Putamen (tissue), 1 donor: ENCODE results near the gene SLC4A9.

Experiments used
- DNase-seq: peaks from one replicate; pipeline ENCODE4 v3.0.0-alpha.2; 2016; ENCODE audit warnings: low spot score

The SLC4A9 gene, protein sequence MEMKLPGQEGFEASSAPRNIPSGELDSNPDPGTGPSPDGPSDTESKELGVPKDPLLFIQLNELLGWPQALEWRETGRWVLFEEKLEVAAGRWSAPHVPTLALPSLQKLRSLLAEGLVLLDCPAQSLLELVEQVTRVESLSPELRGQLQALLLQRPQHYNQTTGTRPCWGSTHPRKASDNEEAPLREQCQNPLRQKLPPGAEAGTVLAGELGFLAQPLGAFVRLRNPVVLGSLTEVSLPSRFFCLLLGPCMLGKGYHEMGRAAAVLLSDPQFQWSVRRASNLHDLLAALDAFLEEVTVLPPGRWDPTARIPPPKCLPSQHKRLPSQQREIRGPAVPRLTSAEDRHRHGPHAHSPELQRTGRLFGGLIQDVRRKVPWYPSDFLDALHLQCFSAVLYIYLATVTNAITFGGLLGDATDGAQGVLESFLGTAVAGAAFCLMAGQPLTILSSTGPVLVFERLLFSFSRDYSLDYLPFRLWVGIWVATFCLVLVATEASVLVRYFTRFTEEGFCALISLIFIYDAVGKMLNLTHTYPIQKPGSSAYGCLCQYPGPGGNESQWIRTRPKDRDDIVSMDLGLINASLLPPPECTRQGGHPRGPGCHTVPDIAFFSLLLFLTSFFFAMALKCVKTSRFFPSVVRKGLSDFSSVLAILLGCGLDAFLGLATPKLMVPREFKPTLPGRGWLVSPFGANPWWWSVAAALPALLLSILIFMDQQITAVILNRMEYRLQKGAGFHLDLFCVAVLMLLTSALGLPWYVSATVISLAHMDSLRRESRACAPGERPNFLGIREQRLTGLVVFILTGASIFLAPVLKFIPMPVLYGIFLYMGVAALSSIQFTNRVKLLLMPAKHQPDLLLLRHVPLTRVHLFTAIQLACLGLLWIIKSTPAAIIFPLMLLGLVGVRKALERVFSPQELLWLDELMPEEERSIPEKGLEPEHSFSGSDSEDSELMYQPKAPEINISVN

DNA sequence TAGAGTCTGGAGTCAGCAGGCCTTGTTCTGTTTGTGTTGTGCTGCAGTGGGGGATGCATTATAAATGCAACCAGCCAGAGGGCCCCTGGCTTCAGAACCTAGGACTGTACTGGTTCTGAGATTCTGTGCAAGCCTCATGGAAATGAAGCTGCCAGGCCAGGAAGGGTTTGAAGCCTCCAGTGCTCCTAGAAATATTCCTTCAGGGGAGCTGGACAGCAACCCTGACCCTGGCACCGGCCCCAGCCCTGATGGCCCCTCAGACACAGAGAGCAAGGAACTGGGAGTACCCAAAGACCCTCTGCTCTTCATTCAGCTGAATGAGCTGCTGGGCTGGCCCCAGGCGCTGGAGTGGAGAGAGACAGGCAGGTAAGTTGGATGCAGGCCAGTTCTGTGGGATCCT is at the start of gene SLC4A9:
SLC4A9 (plus strand) TSS at position 94 of the 400 bp plus-strand sequence; CDS start at position 137, 43 bp downstream.
- no peak for DNase-seq

DNA sequence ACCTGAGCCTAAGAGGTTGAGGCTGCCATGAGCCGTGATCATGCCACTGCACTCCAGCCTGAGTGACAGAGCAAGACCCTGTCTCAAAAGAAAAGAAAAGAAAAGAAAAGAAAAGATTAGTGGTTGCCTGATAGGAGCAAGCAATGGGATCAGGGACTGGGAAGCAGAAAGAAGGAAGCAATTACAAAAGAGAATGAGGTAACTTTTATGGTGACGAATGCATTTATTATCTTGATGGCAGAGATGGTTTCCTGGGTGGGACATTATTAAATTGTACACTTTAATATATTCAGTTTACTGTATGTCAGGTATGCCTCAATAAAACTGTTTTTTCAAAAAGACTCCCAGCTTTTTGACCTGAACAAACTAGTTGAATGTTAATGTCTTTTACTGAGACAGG is 49.6 kb upstream of the SLC4A9 start:
- no peak for DNase-seq

DNA sequence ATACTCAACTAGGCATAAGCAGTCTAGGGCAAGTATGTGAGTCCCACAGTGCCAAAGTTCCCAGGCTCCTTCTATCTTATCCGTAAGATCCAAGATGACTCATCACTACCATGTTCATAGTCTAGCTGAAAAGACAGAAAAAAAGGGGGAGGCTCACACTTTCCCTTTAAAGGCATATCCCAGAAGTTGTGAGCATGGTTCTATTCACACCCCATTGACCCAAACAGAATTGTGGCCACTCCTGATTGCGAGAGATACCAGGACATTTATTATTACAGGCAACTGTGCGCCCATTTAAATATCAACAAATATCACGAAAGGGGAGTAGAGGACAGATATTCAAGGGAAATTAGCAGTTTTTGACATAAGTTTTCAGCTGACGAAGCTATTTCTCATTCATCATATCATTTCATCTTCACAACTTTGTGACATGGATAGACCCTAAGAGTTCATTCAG is 49.0 kb upstream of the SLC4A9 start:
- no peak for DNase-seq

DNA sequence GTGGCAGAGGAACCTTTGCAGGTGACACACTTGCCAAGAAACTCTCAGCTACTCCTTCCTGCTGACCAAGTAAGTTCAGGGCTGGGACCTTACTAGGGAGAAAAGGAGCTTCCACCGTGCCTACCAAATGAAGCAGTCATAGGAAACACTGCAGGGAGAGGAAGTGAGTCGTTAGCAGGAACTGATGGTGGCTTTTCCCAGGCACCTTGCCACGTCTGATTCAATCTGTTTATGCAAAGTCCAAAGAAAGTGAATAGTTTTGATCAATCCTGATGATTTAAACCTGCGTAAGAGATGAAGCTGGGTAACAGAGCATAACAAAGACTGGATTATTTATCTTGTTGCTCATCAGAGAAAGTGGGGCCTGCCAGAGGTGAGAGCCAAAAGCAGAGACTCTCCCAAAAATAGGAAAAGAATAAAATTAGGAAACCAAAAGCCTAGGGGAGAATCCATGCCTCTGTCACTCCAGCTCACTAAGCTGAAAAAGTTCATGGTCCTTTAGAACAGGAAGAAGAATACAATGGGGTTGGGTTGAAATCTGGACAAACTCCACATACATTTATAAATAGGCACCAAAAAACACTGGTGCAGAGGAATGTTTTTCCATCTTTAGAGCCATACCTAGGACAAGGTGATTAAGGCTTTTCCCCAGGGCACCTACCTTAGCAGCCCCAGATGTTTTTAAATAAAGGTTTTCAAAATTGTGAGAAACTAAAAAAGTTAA is 47.8 kb upstream of the SLC4A9 start:
- no peak for DNase-seq

DNA sequence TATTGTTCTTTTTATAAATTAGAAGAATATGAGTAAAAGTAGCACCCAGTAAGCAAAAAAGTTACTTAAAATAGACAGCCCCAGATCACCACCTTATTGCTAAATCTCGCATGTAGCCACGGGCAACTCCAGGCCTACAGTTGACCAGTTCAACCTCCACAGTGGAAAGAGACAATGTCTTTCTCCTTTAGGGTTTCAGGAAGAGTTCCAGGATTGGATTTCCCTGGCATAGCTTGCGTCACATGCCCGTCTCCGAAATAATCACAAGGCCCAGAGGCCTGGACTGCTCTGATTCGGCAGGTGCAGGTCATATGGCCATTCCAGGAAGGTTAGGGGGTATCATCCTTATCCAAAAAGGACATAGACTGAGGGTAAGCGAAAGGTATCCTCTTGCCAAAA is 47.2 kb upstream of the SLC4A9 start:
- DNase-seq = no peak

DNA sequence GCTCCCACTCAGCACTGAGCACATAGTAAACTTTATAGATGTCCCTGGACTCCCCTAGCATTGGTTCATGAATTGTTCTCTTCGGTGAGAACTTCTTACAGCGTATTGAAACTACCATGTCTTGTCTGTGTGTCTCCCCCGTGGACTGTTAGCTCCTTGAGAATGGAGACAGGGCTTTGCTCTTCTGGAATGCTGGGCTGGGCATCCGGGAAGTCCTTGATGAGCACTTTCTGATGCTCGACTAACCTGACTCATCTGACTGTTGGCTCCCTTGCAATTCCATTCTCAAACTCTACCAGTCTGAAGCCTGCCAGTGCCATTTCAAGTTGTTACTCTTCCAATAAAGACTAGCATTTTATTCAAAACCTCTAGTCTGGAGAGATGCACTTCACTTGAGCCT is 42.1 kb upstream of the SLC4A9 start:
- DNase-seq = no peak

DNA sequence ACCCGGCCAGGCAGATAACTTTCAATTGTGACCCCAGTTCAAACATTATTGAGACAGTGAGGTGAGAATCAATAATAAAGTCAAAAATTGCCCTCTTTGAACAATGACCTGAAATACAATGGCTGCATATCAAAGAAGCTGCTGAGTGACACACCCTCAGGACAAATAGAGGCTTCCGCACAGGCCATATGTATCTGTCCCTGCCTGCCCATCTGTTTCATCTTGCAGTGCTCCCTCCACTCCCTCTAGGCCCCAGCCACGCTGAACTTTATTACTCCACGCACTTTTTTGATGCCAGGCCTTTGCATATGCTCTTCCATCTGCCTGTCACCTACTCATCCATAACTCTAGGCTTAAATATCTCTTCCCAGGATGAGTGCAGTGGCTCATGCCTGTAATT is 41.2 kb upstream of the SLC4A9 start:
- no peak for DNase-seq

DNA sequence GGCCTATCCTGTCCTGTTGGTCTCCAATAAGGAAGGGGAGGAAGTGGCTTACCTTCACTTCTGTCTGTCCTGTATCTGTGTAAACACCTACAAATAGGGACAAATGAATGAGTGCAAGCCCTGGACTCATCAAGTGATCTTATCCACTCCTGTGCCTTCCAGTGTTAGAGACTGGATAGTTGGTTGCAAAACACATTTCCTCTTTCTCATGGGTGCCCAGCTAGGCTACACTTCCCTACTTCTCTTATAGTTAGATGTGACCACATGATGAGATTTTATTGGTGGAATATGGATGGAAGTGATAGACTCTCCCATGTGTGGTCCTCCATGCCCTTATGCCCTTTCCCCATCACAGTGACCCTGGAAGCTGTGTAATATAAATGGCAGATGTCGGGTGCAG is 40.2 kb upstream of the SLC4A9 start:
- DNase-seq = no peak

DNA sequence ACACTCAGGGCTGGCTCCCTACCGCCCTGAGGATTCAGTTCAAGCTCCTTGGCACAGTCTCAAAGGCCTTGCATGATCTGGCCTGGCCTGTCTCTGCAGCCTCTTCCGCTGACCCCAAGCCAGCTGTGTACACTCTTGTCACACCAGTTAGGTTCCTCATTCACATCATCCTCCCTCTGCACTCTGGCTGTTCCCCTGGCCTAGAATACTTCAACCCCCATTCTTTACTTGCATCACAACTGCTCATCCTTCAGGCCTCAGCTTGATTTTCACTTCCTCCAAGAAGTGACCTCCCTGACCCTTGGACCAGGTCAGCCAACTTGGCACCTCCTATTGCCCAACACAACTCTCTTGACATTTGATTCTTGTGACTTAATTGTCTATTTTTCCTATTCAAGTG is 38.2 kb upstream of the SLC4A9 start:
- DNase-seq = no peak

DNA sequence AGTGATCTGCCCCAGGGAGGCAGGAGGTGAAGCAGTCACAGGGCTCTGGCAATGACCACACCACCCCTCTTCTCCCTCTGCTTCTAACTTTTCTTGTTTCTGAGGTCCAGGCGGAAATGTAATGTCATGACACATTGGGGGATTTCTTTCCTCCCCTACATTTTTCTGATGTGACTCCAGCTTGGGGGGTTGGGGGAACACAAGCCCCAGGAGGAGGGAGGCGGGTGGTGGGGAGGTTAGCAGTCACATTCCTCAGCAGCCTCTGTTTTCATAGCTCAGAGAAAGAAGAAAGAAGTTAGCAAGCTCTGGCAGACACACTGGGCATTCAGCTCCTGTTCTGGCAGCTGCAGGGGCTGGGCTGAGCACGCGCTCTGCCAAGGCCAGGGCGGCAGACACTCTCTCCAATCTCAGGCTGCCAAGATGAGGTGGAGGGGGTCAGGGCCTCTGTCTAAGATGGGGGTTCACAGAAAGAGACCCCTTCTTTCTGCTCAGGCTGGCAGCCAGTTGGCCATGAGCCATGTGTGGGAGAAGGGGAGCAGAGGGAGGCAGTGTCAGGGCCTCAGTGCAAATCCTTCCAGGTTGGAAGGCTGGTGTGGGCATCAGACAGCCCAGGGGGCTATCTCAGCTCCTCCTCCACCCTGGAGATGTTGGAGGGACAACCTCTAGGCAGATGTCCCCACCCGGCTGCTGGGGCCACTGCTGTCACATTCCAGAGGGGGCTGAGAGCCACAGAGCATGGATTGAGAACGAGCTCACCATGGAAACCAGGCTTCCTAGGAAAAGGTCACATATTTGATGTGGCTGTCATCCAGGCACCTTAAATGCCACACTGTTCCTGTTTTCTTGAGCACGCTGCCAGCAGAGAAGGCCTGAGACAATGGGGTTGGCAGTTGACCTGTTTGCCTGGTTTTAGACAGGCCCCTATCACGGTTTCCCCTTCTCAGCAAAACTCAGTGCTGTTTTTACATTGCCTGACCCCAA is 37.0 kb upstream of the SLC4A9 start:
- DNase-seq = peak; percentile 62

DNA sequence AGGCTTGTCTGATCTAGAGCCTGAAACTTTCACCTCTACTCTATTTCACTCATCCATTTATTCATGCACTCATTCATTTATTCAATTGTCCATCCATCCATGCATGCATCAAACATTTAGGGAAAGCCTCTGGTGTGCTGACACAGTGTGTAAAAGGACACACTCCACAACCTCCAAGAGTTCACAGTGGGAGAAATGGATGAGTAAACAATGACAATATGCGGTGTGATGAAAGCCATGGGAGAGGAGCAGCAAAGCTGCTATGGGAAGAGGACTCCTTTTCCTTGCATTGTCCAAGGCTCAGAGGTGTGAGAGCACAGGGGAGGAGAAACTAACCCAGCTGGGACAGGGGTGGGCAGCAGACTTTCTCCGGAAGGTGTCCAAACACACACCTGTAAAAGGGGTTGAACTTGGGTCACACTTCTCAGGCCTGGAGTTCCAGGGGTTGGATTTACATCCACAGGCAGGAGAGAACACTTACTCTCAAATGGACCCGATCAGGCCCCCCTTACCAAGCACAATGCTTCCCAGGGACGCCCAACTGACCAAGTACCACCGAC is 35.9 kb upstream of the SLC4A9 start:
- no peak for DNase-seq

DNA sequence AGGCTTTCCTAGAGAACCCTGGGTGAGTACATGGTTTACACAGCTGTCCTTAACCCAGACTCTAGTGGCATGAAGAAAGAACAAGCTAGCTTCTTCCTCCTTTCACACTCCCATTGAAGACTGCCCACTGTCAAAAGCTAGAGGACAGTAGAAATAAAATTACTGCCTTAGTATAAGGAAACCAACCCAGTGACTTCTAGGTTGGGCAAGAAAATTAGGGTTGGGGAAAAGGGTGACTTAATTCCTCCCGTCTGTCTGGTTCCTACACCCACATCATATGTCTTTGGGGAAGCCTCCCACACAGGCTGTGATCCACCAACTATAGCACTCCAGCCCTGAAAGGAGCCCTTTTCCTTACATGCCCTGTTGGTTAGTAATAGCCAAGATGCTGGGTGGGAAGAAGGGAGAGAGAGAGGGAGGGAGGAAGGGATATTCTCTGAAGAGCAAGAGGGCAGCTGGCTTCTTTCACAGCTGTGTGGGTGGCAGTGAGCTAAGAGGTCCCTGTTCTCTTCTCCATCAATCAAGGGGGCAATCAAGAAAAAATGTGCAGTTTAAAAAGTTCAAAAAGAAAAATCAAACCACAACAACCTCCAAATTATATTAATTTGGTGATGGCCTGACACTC is 35.3 kb upstream of the SLC4A9 start:
- DNase-seq = no peak

DNA sequence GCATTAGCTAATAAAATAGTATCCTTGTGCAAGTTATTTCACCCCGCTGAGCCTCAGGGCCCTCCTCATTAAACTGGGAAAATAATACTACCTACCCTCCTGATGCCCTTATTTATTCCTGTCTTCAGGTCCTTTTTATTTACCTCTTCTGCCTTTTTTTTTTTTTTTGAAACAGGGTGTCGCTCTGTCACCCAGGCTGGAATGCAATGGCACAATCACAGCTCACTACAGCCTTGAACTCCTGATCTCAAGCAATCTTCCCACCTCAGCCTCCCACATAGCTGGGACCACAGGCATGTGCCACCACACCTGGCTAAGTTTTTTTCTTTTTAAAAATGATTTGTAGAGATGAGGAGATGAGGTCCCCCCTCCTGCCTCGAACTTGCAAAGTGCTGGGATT is 34.5 kb upstream of the SLC4A9 start:
- DNase-seq = no peak

DNA sequence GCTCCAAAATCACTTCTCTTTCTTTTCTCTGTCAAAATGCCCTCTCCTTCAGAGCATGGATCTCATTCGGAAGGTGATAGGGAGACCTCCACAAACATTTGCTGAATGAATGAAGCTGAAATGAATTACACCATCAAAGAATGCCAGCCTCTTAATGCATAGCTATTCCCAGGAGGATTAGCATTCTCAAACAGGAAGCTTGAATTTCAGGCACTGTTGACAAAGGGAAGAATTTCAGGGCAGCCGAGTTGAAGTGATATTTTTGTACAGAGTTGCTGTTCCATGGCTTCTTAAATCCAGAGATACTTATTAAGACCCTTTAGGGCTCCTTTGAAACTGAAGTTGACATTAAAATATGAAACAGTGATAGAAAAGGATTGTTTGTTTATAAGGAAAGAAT is 32.4 kb upstream of the SLC4A9 start:
- no peak for DNase-seq

DNA sequence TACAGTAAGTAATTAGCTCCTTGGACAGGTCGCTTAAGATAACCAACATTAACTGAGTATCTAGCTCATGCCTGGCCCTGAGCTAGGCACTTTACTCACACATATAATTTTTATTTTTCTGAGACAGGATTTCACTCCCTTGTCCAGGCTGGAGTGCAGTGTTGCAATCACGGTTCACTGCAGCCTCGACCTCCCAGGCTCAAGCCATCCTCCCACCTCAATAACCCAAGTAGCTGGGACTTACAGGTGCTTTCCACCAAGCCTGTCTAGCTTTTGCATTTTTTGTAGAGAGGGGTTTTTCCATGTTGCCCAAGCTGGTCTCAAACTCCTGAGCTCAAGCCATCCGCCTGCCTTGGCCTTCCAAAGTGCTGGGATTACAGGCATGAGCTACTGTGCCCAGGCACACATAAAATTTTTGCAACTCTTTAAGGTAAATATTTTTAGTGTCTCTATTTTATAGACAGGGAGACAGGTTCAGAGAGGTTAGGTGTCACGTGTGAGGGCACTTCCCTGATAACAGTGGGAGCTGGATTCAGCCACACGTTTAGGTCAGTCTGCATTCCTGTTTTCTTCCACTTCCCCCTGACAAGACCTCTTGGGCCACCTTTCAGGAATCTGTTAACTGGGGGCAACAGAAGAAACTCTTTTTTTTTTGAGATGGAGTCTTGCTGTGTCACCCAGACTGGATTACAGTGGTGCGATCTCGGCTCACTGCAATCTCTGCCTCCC is 31.8 kb upstream of the SLC4A9 start:
- DNase-seq = no peak

DNA sequence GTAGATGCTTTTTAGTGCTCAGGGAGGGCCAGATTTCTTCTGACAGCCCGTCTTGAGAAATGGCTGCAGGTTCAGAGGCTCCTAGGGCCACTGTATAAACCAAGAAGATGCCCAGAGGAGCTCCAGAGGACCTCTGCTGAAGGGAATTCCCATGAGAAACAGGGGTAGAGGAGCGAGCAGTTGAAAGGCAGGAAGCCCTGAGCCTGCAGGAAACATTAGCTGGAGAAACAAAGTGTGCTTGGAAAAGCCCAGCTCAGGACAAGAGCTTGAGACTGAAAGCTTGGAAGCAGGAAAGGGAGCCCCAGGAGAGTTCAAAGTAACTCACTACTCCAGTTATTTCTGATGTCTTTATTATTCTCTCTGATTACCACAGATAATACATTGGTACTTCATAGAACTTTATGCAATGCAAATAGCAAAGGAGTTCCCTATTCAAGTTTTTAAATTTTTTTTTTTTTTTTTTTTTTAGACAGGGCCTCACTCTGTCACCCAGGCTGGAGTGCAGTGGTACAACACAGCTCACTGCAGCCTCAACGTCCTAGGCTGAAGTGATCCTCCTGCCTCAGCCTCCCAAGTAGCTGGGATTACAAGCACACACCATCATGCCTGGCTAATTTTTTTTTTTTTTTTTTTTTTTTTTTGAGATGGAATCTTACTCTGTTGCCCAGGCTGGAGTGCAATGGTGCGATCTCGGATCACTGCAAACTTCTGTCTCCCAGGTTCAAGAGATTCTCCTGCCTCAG is 30.1 kb upstream of the SLC4A9 start:
- no peak for DNase-seq

DNA sequence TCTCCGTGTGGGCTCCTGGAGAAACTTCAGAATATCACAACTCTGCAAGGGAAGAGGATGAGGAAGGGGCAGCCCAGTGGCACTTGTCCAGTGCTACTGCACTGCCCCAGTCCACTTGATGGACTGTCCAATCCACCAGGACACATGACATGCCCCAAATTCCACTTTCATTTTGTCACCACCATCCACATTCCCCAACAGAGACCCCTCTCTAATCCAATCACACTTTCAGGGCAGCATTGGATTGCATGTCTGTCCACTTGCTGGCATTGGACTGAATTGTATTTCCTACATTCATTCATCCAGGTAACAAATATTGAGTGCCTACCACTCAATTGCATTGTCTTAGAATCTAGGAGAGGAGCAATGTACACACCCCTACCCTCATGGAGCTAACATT is 28.4 kb upstream of the SLC4A9 start:
- DNase-seq = no peak

DNA sequence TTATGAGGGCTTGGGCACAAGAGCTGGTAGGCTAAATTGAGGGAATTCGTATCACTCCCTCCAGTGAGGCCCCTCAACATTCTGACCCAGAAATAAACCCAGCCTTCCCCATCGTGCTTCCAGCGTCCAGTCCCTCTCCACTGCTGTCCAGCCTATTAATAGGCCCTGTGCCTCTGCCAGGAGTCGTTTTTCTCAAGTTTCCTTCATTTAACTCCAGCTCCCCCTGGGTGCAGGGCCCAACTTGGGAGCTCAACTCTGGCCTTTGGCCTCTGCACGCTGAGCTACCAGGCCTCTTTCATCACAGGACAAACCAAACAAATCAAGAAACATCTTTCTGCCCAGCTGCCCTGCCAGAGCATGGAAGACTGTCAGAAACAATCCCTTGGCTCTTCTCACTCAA is 23.6 kb upstream of the SLC4A9 start:
- DNase-seq = no peak

DNA sequence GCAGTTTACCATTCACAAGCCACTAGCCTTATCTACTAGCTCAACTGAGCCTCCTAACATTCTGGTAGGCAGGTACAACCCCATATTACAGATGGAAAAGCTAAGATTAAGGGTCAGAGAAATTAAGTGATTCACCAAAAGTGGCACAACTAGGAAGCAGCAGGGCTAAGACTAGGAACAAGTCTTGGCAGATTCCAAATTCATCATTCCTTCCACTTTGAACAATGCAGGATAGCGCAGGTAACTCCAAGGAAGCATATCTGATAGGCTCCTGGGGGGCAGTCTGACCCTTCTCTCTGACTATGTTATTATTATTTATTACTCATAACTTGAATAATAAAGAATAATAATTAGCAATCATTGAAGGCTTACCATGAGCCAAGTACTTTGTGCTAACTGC is 22.1 kb upstream of the SLC4A9 start:
- no peak for DNase-seq
